Stimulated activated CD4-positive, alpha-beta T cell treated with anti-CD3 and anti-CD28 coated beads, Interleukin-4, amount 100 ng/mL, for 24 hours (primary cell): ENCODE data around the gene C11orf24.
A peak's percentile ranks its signal among the peaks of the same experiment; 100 is the strongest.
"Not testable (repeated sequence)": the region's sequence is repeated elsewhere in the genome, so short reads cannot be mapped to it uniquely, and the experiment has no call there.

Experiments
- DNase-seq: peaks from one replicate; pipeline ENCODE4 v3.0.0-alpha.2; 2020

C11orf24 gene

DNA sequence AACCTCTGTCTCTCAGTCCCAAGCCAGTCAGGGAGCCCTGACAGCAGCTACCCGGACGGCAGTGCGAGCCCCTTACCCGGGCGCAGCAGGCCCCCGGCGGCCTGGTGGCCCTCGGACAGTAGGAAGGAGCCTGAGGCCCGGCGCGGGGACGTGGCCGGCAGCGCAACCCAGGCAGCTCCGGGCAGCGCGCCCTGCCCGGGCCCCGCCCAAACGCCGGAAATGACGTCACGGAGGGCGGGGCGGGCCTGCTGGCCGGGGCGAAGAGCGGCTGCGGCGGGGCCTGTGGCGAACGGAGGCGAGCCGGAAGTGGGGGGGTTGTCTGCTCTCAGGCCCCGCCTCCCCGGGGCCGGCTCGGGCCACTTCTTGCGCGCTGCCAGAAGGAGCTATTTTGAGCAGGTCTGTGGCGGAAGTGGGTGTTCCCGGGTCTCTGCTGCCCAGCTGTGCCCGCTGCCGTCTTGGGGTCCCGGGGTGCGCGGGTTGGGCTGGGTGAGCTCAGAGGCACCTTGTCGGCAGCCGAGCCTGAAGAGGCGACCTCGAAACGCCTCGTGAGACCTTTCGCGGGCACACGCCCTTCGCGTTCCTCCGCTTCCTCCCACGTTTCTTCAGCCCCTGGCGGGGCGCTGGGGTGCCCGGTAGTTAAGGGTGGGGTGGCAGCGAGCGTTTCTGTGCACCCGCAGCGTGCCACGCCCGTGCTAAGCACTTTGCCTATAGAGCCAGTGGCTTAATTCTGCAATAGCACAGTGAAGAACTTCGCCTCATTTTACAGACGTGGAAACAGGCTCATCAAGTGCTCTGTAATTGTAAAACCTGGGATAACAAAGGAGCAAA lies at the start of gene C11orf24:
TSS of gene C11orf24 (minus strand) at position 193 of the 828 bp plus-strand sequence. CDS start 8,206 bp downstream, outside the sequence.
- DNase-seq: peak; percentile 94

DNA sequence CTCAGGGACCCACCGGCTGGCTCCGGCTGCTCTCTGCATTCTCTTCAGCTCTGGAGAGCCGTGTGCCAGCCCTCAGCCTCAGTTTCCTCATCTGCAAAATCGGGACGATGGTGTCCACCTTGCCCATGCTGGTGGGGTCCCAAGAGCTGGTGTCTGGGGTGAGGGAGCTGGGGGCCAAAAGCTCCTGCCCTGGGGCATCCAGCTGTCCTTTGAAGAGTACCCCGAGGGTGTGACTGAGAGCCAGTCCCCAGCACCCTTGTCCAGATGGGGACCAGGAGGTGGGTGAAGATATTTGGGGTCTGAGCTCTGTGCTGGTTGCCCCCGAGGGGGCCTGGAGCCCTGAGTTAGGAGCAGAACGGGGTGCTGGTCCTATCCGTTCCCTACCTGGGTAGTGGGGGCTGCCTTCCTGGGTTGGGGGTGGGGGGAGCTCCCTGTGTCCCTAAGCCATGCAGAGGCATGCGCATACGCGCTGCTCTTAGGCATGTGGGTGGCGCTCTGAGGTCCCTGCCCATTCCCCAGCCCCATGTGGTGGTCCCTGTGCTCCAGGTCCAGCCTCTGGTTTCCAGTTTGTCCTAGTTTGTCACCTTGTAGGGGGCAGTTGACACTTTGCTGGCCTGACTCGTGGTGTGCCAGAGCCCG lies 45.5 kb upstream of the C11orf24 start:
- no peak for DNase-seq

DNA sequence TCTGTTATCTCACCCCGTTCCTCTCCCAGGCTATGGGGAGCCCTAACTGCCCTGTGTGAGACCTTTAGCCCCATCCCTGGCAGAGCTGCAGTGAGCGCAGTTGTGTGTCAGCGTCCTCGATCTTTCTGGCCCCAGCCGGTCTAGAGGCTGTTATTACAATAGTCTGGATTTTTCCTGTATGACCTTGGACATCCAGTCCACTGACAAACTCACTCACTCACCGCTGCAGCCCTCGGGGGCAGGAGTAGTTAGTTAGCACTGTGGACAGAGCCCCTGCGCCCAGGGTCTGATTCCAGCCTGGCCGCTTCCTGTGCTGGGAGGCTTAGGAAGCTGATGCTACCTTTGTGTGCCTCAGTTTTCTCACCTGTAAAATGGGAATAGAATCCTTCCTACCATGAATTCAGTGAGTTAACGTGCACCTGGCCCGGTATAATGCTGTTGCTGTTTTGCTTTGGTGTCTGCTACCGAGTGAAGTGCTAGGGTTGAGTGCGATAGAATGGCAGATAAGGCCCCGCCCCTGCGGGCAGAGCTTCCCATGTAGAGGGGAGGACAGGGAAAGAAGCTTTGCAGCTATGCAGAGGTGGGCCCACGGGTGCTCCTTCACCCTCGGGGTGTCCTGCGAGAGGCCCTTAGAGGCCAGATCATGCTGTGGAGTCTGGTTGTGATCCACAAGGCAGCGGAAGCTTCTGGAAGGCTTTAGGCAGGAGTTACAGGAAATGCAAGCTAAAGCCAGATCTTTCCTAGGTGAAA lies 43.6 kb upstream of the C11orf24 start:
- no peak for DNase-seq

- no peak for DNase-seq
These were observed 42.7 kb upstream of the C11orf24 start for GRCh38 chr11:68314203-68315170.

GRCh38 chr11:68313574-68314202 lies 41.9 kb upstream of the C11orf24 start:
- no peak for DNase-seq

DNA sequence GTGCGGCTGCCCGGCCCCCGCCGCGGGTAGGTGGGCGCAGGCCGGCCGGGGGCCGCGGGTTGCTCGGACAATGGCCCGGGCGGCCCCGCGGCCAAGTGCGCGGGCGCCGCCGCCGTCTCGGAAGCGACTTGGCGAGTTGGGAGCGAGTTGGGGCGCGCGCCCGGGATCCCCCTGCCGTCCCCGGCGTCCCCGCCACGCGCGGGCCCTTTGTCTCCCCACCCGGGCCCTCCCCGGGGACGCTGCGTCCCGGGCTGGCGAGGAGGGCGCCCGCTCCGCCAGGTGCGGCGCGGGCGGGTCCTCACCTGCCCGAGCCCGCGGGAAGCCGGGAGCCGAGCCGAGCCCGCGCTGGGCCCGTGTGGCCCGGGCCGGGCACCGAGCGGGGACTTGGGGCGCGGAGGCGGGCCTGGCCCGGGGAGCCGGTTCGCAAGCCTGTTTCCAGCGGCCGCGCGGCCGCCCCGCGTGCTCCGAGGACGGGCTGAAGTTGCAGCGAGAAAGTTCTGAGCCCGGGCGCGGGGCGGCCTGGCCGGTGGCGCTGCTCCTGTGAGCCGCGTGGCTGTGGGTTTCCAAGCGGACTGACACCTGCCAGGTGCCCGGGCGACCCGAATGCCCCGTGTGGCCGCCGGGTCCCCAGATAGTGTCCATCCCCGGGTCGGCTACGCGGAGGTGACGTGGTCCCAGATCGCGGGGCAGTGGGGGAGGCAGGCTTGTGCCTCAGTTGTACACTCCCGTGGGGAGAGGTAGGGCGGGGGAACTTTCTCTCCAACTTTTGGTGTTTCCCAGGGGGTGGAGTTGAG lies 41.2 kb upstream of the C11orf24 start:
- DNase-seq: peak; percentile 12

- no peak for DNase-seq
These were observed 40.5 kb upstream of the C11orf24 start, which contains the start of gene LRP5 for GRCh38 chr11:68312117-68312779. LRP5 (plus strand) TSS chr11:68312591; CDS start chr11:68312715, 124 bp downstream.

DNA sequence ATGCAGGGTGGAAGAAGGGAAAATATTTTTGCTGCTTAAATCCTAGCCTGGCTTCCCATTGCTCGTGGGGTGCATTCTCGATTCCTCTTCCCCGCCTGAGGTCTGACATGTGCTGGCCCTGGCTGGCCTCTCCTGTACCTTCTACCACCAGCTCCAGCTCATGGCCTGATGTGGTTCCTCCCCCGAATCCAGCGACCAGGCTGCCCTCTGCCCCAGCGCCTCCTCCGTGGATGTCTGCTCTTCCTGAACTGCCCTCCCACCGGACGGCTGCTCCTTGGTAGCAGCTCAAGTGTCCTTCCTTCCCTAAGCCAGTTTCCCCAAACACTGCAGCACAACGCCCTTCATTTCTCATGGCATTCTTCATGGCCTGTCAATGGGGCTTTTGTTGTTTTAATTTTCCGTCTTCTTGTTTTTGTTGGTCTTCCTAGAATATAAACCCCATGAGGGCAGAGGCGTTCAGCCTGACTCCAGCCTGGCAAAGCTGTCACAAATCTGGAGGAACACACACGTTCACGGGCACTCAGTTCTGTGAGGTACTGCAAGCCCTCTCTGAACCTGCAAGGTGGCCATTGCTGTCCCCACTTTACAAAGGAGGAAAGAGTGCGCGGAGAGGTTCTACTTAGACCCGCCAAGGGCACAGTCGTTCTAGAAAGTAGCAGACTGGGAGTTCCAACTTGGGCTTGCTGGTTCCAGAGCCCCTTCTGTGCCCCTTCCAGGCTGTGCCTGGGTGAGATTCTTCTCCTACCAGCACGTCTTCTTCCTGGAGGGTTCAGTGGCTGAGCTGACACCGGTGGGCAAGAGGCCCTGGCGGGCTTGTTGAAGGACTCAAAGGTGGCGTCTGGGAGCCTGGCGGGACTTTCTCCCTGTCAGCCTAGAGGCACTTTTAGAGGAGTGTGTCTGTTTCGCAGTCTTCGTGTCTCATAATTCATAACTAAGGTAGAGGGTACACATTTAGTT lies 39.7 kb upstream of the C11orf24 start:
- no peak for DNase-seq

- no peak for DNase-seq
These were observed 37.9 kb upstream of the C11orf24 start for GRCh38 chr11:68309621-68310185.

- DNase-seq: no peak
These were observed 36.3 kb upstream of the C11orf24 start for GRCh38 chr11:68308068-68308467.

- DNase-seq: no peak
These were observed 34.9 kb upstream of the C11orf24 start for GRCh38 chr11:68306636-68307035.

- DNase-seq: no peak
These were observed 32.4 kb upstream of the C11orf24 start for GRCh38 chr11:68303982-68304780.

DNA sequence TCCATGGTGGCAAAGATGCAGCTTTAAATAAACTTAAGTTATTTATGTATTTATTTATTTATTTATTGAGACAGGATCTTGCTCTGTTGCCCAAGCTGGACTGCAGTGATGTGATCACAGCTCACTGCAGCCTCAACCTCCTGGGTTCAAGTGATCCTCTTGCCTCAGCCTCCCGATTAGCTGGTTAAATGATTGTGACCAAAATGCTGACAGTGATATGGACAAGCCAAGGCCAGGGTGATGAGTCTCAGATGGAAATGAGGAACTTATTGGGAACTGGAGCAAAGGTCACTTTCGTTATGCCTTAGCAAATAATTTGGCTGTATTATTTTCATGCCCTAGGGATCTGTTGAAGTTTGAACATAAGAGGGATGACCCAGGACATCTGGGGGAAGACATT lies 31.3 kb upstream of the C11orf24 start:
- no peak for DNase-seq

- no peak for DNase-seq
These were observed 30.9 kb upstream of the C11orf24 start for GRCh38 chr11:68302670-68303069.

GRCh38 chr11:68302256-68302655 lies 30.5 kb upstream of the C11orf24 start:
- no peak for DNase-seq

GRCh38 chr11:68300076-68300830 lies 28.5 kb upstream of the C11orf24 start:
- DNase-seq: no peak

DNA sequence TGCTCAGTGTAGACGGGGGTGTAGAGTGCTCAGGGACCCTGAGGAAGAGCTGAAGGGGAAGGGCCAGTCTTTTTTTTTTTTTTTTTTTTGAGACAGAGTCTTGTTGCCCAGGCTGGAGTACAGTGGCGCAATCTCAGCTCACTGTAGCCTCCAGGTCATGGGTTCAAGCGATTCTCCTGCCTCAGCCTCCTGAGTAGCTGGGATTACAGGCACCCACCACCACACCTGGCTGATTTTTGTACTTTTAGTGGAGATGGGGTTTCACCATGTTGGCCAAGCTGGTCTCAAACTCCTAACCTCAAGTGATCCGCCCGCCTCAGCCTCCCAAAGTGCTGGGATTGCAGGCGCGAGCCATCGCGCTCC lies 27.7 kb upstream of the C11orf24 start:
- DNase-seq: not testable (repeated sequence)
